Kidney (tissue), 14 donors: Measurements from ENCODE around the gene ADCY10. TPM values are rescaled to one million over a fixed set of nuclear protein-coding genes. Genes with fewer than 3 reads are reported as not detected.

Experiments used
- DNase-seq, 5 donors: peaks; one replicate each; pipeline ENCODE4 v3.0.0-alpha.2; 2013 to 2020
- FAIRE-seq: peaks from 2 replicates; lab custom pipeline; 2012; peaks lifted over from hg19 to GRCh38; lab: Jason Lieb, UNC
- H3K27ac ChIP-seq, 2 donors: one replicate each; pipeline ENCODE4 v1.7.0; 2013; ENCODE audit warnings: low read depth in 2 of 2, low read length in 2 of 2, inconsistent platforms in 1 of 2
- H3K27me3 ChIP-seq: one replicate; pipeline ENCODE4 v1.7.1; 2013; ENCODE audit warnings: low read length, inconsistent platforms; ENCODE audit not compliant: control insufficient read depth, insufficient read depth
- H3K36me3 ChIP-seq, 3 donors: one replicate each; pipeline versions ENCODE4 v1.7.0 to v1.7.1; 2013; ENCODE audit warnings: low read length in 3 of 3, control low read depth in 1 of 3, inconsistent platforms in 1 of 3; ENCODE audit not compliant: insufficient read depth in 3 of 3, control insufficient read depth in 2 of 3
- H3K4me1 ChIP-seq, 3 donors: one replicate each; pipeline versions ENCODE4 v1.7.0 to v1.7.1; 2013; ENCODE audit warnings: low read length in 3 of 3, inconsistent platforms in 1 of 3, low read depth in 1 of 3; ENCODE audit not compliant: control insufficient read depth in 2 of 3, insufficient read depth in 2 of 3
- H3K4me3 ChIP-seq, 3 donors: one replicate each; pipeline versions ENCODE4 v1.7.0 to v1.8.1; 2013; ENCODE audit warnings: low read length in 3 of 3, control low read depth in 1 of 3, inconsistent platforms in 1 of 3
- H3K9ac ChIP-seq, 3 donors: one replicate each; pipeline versions ENCODE4 v1.7.0 to v1.7.1; 2013; ENCODE audit warnings: low read length in 3 of 3, control low read depth in 1 of 3, inconsistent platforms in 1 of 3
- H3K9me3 ChIP-seq, 3 donors: one replicate each; pipeline versions ENCODE4 v1.7.0 to v1.7.1; 2013; ENCODE audit warnings: low read length in 3 of 3, control low read depth in 1 of 3, inconsistent platforms in 1 of 3; ENCODE audit not compliant: control insufficient read depth in 2 of 3, insufficient read depth in 1 of 3
- CTCF ChIP-seq: IDR thresholded peaks from 3 replicates; pipeline ENCODE4 v1.5.1; 2012; ENCODE audit warnings: mild to moderate bottlenecking, moderate library complexity, borderline replicate concordance; ENCODE audit not compliant: insufficient read depth; ENCODE audit errors: extremely low read depth
- intact Hi-C: fragments of 100-400 bp; cut with DNase I; formaldehyde crosslinking; loops from one replicate; pipeline ENCODE4 v1.11.1; 2022
- polyA plus RNA-seq: library from polyadenylated mRNA; stranded (reverse); fragments of 350-450 nt; fragmentation: Illumina TruSeq; extraction: RNeasy Lipid Tissue Mini Kit (QIAGEN cat#74804); gene quantifications from one replicate; pipeline ENCODE4 v1.2.3, GENCODE V29; 2014; ENCODE audit warnings: low read depth, low replicate concordance; ENCODE audit not compliant: insufficient read depth
- total RNA-seq: library from RNA; stranded (reverse); fragmentation: NEBNext Ultra II Directional; extraction: Animal tissue kit (Norgen Biotek cat#: 25700); gene quantifications from one replicate; pipeline ENCODE4 v1.2.1, GENCODE V29; 2021
- donor health status: control.
- donor health status: control.
- donor health status: control.
- donor health status: control.
- donor health status: control.
- donor health status: DM: yes; HTN: yes; CAD: no.
- donor health status: Normal renal cell carcinoma (clear cell type).

The ADCY10 gene
- total and polyA plus RNA-seq, 2 donors from 2014 or later = 0.22 to 0.28 TPM

GRCh38 chr1:167761400-167761799, 152.5 kb downstream of the ADCY10 start:
- H3K27me3 ChIP-seq = no peaks in the 10 kb centered on the region
- H3K27ac ChIP-seq = no peak overlapping the region
- H3K9ac ChIP-seq = no peak overlapping the region
- DNase-seq (no peak), FAIRE-seq (no peak)
- H3K9me3 ChIP-seq = no peaks in the 10 kb centered on the region
- H3K4me3 ChIP-seq = no peak overlapping the region
- H3K4me1 ChIP-seq = peaks cover 0 to 6% (median 0%) of the 10 kb centered on the region in 3 donors
- TF ChIP-seq CTCF = no peak
- H3K36me3 ChIP-seq = peaks cover 0 to 2% (median 0%) of the 10 kb centered on the region in 3 donors
- intact Hi-C loops = no loop called here

Other genes with a start within 250 kb of the ADCY10 start
- 98.3 TPM for gene MPZL1, start 192.2 kb downstream of the ADCY10 start, total RNA-seq
- gene MPZL1, start 192.2 kb downstream of the ADCY10 start, polyA plus RNA-seq = 42.1 TPM
- gene DCAF6, start 22.5 kb upstream of the ADCY10 start, total RNA-seq = 58.8 TPM
- gene DCAF6, start 22.5 kb upstream of the ADCY10 start, polyA plus RNA-seq = 30.8 TPM
- gene MPC2, start 22.9 kb upstream of the ADCY10 start, total RNA-seq = 127 TPM
- 445 TPM for gene MPC2, start 22.9 kb upstream of the ADCY10 start, polyA plus RNA-seq
- gene GPR161, start 222.8 kb upstream of the ADCY10 start, total RNA-seq = 4.2 TPM
- 1.4 TPM for gene GPR161, start 222.8 kb upstream of the ADCY10 start, polyA plus RNA-seq